Fibroblast of the conjunctiva (primary cell): ENCODE data around the gene ZBTB4.
"Not testable (repeated sequence)": the region's sequence is repeated elsewhere in the genome, so short reads cannot be mapped to it uniquely, and the experiment has no call there.

ENCODE experiments used
- DNase-seq: peaks from one replicate; pipeline ENCODE4 v3.0.0-alpha.2; 2010; ENCODE audit warnings: low read depth

The ZBTB4 gene

DNA sequence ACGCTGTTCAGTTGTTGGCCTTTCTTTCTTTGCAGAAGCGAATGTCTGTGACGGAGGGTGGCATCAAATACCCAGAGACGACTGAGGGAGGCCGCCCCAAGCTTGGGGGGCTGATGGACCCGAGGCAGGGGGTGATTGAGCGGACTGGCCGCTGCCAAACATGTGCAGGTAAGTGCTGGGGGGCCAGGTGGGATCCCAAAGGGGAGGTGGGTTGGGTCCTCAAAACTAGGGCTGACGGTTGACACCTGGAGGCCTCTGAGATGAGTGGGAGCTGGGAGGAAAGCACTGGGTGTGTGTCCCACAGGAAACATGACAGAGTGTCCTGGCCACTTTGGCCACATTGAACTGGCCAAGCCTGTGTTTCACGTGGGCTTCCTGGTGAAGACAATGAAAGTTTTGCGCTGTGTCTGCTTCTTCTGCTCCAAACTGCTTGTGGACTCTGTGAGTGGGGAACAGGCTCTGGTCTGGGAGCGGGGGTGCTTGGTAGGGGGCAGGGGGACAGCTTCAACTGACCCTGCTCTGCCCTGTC lies 16.5 kb upstream of the ZBTB4 start:
- no peak for DNase-seq

DNA sequence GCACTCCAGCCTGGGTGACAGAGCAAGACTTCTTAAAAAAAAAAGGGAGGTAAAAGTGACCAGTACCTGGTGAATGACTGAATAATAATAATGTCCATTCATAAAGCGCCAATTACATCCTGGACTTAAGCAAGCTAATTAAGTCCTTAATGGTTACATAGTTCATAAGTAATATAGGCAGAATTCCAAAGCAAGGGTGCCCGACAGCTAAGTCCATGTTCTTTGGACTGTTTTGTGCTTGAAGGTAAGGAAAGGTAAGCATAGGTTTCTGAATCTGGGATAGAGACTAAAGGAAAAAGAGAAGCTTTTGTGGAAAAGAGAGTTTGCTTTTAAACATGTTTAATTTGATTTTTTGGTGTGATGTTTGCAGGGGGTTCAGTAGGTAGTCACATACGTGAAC lies 14.5 kb upstream of the ZBTB4 start:
- DNase-seq = no peak

DNA sequence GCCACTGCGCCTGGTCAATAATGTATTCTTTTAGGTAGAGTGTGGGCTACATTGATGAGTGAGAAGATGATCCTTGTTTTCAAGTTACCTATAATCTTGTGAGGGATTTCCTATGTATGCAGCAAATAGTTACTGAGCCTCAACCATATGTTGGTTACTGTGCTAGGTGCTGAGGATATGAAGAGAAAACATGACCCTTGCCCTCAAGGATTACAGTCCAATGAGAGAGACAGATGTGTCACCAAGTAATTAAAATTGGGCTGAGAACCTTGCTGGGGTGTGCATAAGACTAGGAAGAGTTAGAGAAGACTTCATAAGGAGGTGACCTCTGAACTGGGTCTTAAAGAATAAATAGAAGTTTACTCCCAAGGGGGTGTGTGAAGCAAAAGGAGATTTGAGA lies 12.2 kb upstream of the ZBTB4 start:
- DNase-seq = no peak

DNA sequence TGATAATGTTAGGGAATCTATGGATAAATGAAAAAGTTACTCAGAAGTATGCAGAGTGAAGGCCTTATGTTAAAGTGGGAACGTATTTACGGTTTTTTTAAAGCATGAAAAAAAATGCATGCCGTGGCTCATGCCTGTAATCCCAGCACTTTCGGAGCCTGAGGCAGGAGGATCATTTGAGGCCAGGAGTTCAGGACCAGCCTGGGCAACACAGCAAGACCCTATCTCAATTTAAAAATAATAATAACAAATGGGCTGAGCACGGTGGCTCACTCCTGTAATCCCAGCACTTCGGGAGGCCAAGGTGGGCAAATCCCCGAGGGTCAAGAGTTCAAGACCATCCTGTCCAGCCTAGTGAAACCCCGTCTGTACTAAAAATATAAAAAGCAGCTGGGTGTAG lies 10.7 kb upstream of the ZBTB4 start:
- DNase-seq = no peak

DNA sequence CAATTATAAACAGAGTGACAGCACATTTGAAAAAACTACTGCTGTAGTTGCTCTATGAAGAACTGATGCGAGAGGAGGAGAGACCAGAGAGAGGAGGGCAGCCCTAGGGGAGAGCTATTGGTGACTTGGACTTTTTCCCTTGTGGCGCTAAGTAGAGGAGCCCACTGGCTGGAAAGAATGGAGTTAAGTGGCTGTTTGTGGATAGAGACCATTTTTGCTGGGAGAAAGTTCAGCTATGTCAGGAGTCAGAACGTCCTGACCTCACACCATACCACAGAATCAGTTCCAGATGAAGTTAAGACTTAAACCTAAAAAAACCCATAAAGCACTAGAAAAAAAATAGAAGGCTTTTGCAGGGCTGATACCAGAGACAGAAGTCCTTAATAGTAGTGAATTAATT lies 6.8 kb upstream of the ZBTB4 start:
- DNase-seq = peak; percentile 56

DNA sequence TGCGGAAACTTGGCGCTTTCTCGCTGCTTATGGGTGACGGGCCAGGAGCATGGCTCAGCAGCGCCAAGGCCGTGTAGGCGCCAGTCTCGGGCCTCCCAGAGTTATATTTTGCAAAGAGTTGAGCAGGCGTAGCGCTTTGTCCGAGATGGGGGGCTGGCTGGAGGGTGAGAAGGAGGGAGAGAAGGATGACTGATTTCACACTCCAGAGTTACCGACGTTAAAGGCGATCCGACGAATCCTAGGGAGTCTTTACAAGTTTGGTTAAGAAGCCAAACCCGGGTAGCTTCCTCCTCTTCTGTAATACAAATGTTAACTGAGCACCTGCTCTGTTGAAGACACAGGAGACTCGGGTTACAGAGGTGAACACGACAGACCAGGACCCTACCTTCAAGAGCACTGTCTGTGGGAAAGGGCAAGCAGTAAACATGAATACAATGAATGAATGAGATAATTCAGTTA lies 5.5 kb upstream of the ZBTB4 start:
- no peak for DNase-seq

DNA sequence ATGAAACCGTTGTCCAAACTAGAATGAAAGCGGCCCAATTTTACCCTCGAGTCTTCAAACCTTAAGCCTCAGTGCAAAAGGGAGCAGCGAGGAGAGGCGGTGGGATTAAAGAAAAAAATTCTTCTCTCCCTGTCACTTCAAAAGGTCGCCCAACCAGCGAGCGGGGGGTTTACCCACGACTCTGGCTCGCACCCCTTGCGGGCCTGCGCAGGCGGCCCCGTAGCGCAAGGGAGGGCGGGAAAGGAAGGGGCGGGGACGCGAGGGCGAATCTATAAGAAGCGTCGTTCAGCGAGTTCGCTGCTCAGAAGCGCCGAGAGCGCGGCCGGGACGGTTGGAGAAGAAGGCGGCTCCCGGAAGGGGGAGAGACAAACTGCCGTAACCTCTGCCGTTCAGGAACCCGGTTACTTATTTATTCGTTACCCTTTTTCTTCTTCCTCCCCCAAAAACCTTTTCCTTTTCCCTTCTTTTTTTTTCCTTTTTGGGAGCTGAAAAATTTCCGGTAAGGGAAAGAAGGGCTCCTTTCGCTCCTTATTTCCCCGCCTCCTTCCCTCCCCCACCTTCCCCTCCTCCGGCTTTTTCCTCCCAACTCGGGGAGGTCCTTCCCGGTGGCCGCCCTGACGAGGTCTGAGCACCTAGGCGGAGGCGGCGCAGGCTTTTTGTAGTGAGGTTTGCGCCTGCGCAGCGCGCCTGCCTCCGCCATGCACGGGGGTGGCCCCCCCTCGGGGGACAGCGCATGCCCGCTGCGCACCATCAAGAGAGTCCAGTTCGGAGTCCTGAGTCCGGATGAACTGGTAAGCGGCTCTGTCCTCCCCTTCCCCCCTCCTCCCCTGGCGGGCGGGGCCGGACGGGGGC lies 4.9 kb upstream of the ZBTB4 start, which contains the start of gene POLR2A:
Gene POLR2A (plus strand): TSS at position 300 of the 852 bp plus-strand sequence.
- DNase-seq = peak; percentile 99

DNA sequence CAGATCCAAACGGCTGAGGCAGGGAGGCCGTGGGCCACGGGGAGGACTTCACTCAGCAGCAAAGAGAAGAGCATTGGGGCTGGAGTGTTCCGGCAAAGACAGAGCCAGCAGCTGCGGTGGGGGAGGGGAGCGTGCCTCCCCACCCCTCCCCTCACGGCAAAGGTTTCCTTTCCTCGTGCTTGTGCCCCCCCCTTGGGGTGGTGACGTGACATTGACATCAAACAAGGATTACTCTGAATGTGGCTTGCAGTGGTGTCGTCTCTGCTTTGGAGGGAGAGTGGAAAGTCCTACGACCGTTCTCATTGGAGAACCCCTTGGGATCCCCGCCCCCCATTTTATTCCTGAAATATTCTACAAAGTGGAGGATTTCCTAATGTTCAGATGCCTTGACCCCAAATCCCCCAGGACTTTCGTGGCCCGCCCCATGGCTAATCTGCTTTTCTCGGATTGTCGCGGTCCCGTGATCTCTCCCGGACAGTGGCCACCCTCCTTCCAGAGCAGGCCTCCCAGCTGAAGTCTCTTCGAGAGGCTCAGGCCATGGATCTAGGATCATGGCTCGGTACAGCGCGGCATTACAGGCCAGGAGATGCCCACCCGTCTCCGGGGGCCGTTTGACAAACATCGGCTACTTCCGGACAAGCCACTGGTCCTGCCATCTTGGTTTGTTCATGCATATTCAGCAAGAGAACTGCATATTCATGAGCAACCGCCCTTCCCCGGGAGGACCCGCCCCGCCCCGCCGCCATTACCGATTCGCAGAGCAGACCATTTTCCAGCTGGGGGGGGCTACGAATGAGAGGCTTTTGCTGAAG lies 4.0 kb upstream of the ZBTB4 start:
- peak; percentile 87 for DNase-seq

DNA sequence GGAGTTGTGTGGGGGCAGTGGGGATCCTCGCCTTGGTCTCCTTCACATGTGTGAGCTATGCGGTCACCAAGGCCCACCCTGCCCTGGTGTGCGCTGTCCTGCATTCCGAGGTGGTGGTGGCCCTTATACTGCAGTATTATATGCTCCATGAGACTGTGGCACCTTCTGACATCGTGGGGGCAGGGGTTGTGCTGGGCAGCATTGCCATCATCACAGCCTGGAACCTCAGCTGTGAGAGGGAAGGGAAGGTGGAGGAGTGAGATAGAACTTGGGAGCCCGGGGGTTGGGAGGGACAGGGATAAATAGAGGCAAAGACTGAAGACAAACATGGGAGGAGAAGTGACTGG lies 3.3 kb upstream of the ZBTB4 start:
- not testable (repeated sequence) for DNase-seq

DNA sequence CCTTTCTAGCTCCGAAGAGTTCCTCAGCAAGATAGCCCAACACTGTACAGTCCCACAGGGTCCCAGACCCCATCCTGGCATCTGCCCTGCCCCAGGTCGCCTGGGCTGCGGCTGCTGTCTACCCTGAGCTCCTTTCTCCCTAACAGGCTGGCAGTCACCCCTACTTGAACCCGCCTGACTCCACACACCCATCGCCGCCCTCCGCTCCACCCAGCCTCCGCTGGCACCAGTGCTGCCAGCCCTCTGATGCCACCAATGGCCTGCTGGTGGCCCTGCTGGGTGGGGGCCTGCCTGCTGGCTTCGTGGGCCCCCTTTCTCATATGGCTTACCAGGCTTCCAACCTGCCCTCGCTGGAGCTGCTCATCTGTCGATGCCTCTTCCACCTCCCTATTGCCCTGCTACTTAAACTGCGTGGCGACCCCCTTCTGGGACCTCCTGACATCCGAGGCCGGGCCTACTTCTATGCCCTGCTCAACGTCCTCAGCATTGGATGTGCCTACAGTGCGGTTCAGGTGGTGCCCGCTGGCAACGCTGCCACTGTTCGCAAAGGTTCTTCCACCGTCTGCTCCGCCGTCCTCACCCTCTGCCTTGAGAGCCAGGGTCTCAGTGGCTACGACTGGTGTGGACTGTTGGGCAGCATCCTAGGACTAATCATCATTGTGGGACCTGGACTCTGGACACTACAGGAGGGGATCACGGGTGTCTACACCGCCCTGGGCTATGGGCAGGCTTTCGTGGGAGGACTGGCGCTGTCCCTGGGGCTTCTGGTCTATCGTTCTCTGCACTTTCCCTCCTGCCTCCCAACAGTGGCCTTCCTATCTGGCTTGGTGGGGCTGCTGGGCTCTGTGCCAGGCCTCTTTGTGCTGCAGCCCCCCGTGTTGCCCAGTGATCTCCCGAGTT lies 2.7 kb upstream of the ZBTB4 start:
- not testable (repeated sequence) for DNase-seq

DNA sequence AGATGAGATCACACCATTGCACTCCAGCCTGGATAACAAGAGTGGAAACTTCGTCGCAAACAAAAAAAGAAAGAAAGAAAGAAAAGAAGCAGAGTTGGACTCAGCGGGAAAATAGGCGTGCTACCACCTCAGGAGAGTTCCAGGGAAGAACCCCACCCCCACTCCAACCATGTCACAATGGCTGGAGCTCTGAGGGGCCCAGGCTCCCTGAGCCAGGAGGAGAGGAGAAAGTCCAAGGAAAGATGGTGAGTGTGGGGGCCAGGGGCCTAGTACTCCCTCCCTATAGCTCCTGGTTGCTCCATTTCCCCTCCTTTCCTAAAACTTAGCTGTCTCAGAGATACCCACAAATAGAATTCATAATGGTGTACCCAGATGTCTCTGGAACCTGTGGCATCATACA lies 1.8 kb upstream of the ZBTB4 start, which contains the start of gene SLC35G6:
Gene SLC35G6 (plus strand): TSS at position 172 of the 400 bp plus-strand sequence. CDS start 71 bp downstream, at position 243.
- DNase-seq = not testable (repeated sequence)

DNA sequence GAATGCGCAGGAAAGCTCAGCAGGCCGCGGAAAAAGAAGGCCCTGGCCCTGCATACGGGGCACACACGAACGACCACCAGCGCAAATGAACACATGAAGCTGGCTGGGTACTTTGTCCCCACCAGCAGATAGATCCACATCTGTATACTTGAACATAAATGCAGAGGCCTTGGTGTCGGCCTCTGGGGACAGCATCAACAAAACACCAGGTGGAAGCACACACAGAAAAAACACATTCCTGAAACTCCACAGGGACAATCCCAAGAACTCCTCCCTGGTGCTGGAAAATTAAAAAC lies 606 bp upstream of the ZBTB4 start:
- DNase-seq = no peak

DNA sequence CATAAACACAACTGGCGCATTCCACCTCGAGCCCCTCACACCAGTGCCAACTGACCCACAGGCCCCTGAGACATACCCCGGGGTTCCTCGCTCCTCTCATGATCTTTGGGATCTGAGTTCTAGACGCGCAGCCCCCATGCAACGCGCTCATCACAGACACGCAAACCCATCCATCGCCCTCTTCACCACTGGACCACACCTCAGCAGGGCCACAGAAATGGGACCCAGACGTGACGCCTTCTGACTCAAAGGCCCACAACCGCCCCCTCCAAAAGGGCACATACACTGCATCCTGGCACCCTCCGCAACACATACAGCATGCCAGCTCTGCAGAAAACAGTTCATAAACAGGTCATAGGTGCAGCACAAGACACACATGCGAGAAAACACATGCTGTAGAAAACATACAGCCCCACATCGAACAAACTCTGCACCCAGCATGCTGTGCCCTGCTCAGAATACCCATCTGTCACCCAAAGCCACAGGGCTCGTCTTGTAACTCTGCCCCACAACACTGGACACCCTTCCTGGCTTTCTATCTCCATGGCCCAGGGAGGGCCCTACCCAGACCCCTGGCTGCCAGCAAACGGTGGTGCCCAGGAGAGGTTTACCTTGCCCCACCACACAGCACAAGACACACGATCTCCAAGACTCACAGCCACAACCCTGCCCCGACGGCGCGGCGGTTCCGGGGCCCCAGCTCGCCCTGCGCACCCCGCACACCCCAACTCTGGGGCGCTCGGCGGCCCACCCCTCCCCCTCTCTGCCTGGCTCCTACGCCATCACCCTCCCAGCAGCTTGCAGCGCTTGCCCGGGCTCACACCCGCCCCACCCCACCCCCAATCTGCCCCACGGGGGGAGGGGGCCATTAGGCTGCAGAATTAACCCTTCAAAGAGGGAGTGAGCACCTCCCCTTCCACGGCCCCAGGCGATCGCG lies 887 bp downstream of the ZBTB4 start:
- DNase-seq = no peak

DNA sequence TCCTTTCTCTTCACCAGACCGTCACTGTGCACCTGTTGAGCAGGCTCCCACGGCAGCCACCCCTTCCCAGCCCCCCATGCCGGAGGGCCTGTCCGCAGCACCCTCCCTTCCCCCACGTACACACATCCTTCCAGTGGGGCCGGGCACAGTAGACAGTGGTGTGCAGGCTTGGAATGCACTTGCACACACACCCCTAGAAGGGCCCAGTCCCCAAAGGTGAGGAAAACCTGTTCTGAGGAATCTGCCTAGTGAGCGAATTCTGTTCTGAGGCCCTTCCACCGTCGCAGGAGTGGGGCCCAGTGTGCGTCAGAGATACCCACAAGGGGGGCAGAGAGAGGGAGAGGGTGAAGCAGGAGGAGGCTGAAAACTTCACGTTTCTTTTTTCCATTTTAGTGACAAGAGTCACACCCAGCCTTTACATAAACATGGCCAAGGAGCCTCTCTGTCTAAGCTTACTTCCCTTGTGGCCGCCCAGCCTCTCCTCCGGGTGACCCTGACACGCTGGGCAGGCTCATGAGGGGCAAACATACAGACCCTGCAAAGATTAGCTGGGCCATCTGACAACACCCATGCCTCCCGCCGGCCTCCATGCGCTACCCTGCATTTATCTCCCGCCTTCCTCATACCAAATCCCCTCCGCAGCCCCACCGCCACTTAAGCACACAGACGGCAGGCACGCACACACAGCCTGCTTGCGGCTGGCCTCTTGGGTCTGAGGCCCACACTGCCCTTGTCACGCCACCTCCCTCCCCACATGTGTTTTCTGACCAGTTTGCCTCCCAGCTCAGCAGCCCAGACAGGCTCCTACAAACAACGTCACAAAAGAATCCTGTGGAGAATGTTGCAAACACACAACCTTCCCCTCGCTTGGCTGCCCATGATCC lies 1.8 kb downstream of the ZBTB4 start:
- DNase-seq = peak; percentile 24

DNA sequence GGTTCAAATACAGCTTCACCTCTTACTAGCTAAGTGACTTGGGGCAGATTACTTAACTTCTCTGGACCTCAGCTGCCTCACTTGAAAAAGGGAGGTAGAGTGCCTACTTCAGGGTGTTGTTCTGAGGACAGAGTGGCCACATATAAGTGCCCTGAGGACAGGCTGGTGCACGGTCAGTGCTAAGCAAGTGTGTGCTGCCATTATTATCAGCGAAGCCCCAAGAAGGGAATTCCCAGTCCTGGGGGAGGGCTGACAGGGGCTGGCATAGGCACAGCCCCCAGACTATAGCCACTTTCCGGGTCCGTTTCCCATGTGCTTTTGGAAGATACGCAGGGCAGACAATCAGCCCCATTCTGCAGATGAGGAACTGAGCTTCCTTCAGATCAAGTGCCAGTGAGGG lies 2.5 kb downstream of the ZBTB4 start:
- no peak for DNase-seq

DNA sequence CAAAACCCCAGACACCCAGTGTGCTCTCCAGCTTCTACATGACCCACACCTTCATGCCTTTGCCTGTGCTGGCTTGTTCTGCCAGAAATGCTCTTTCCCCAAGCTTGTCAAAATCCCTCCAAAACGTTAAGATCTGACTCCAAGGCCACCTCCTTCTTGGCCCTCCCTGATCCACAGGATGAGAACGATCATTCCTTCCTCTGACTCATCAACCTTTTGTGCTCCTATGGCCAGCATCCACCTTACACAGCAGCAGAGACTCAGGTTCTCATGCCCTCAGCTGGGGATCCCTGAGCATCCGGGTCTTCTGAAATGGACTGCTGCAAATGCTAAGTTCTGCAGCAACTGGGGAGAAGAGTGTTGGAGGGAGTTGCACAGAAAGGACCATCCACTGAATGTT lies 2.9 kb downstream of the ZBTB4 start:
- no peak for DNase-seq

DNA sequence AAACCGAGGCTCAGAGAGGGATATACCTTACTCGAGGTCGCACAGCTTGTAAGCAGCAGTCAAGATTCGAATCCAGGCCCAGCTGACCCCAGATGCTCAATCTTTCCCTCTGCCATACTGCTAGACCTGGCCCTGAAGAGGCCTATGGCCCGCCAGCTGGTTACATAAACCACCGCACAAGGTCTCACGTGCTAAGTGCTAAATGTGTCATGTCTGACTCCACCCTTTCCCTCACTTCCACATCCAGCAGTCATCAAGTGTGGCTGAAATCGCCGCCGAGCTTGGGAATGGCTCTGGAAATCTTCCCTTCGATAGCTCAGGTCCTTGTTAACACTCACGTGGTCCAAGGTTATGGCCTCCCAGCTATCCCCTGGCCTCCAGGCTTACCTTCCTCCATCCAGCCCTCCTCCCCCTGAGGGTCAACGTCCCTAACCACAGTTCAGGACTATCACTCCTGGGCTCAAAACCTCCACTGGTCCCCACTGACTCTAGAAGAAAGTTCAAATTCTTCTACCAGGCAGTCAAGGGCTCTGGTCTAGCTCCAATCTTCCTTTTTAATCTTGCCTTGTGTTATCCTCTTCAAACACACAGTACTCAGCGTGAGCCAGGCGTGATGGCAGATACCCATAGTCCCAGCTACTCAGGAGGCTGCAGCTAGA lies 3.5 kb downstream of the ZBTB4 start:
- DNase-seq = no peak

DNA sequence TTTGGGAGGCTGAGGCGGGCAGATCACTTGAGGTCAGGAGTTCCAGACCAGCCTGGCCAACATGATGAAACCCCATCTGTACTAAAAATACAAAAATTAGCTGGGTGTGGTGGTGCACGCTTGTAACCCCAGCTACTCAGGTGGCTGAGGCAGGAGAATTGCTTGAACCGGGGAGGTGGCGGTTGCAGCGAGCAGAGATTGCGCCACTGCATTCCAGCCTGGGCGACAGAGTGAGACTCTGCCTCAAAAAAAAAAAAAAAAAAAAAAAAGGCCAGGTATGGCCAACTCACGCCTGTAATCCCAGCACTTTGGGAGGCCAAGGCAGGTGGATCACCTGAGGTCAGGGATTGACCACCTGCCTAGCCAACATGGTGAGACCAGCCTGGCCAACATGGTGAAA lies 4.7 kb downstream of the ZBTB4 start:
- DNase-seq = not testable (repeated sequence)

DNA sequence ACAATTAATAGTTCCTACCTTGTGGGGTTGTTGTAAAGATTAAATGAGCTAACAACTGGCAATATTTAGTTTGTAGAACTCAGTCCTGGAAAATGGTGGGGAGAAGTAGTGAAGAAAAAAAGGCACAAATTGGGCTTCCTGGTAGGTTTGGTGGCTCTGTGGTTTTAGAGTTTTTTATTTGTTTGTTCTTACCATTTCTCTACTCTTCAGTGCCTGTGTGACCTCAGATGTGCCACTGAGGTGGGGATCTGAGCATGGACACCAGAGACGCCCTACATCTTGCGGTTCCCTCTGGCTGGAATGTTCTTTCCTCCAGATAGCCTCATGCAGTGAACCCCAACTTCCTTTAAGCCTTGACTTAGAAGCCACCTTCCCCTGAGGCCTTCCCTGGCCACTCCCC lies 7.7 kb downstream of the ZBTB4 start:
- DNase-seq = no peak
